ENCODE results near the gene FKRP.

Gene FKRP

DNA sequence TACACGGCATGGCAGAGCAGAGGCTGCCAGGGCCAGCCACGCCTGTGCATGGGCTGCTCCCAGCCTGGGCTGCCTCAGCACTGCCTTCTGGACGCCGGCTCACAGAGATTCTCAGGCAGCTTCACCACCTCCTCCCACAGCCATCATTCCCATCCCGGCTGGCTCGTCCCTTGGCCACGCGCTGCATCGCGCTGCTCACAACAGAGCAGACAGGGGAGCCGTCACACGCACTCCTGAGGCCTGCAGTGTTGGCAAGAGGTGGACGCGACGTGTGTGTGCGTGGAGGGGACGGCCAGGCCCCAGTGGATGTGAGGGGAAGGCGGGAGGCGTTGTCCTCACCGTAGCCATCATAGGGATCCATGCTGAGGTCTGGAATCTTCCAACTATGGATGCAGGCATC is 21.4 kb upstream of the FKRP start:
- ATAC-seq (ENCODE audit: low read depth): no peak
- Mint-ChIP-seq H3K27ac (no peak overlapping the region), H3K4me3 (no peak overlapping the region), H3K4me1 (peaks cover 40% of the 10 kb centered on the region), H3K36me3 (peaks cover 32% of the 10 kb centered on the region), H3K27me3 (no peaks in the 10 kb centered on the region), H3K9me3 (no peaks in the 10 kb centered on the region)
- DNase-seq (ENCODE audit: low spot score in 2 of 2): no peak

DNA sequence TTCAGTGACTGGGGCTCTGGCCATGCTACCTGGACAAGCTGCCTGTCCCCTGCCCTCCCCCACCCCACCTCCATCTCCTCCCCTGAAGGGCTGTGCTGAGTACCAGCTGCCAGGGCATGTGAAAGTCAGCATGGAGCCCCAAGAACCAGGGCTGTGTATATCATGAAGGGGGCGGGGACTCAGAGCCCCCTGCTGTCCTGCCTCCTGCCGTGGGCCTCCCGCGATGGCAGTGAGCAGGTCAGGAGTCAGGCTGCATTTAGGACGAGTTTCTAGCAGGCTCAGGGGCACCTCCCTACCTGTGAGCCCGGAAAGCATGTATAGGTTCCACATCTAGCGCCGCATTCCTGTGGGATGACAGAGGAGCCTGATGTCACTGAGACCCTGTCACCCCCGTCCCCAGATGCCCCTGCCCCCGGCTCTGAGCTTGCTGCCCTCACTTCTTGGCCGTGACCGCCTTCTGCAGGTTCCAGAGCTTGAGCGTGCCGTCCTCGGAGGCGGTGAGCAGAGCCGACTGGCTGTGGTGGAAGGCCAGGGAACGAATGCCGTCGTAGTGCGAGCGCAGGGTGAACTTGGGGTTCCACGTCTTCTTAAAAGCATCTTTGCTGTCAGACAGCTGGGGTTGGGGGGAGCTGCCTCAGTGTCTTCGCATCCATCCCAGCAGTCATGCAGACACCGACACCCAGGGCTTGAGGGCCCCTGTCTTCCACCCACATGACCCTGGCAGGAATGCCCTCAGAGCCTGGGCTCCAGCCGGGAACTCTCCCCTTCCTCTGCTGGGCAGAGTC is 20.6 kb upstream of the FKRP start:
- no peaks in the 10 kb centered on the region for H3K27me3 Mint-ChIP-seq
- H3K4me1 Mint-ChIP-seq: peaks cover 38% of the 10 kb centered on the region
- peaks cover 31% of the 10 kb centered on the region for H3K36me3 Mint-ChIP-seq
- no peak for DNase-seq (ENCODE audit: low spot score in 2 of 2)
- H3K27ac Mint-ChIP-seq: no peak overlapping the region
- H3K9me3 Mint-ChIP-seq: no peaks in the 10 kb centered on the region
- ATAC-seq (ENCODE audit: low read depth): no peak
- H3K4me3 Mint-ChIP-seq: no peak overlapping the region

DNA sequence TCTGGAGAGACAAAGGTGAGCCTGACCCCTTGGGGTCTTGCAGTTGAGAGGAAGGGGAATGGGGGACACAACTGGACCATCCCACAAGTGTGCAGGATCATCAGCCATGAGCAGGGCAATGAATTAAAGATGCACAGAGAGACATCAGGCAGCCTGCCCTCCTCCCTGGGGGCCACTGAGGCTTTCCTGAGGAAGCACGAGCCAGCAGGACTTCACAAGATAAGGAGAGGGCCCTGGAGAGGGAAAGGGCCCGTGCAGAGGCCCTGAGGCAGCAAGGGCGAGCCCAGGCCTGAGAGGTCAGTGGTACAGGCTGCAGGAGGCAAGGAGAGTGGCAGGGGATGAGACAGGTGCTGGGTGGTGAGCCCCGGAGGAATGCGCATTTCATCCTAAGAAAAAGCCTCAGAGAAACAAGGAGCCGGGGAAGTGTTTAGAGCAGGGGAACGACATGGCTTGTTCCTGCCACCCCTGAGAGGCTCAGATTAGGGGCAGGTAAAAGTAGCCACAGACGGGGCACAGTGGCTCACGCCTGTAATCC is 19.9 kb upstream of the FKRP start:
- Mint-ChIP-seq H3K27me3 (no peaks in the 10 kb centered on the region), H3K9me3 (no peaks in the 10 kb centered on the region), H3K4me1 (peaks cover 33% of the 10 kb centered on the region), H3K27ac (peak overlapping the region; percentile 68), H3K36me3 (peaks cover 31% of the 10 kb centered on the region), H3K4me3 (no peak overlapping the region)
- ATAC-seq (ENCODE audit: low read depth) (no peak), DNase-seq (ENCODE audit: low spot score in 2 of 2) (no peak)

DNA sequence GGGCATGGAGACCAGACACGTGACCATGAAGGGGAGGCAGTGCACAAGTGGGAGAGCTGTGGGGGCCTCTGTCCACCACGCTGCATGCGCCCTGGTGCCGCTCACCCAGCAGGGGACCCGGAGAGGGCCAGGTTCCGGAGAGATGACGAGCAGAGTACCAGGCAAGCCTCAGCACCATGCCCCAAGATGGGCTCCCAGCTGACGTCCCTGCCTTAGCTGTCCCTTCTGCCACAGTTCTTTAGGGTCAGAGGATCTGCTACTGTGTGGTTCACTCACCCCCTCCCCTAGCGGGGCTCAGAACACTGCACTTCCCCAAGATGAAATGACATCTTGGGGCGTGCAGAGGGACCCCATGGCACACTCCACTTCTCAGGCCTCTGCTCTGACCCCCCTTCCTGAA is 19.3 kb upstream of the FKRP start:
- ATAC-seq (ENCODE audit: low read depth) (no peak), DNase-seq (ENCODE audit: low spot score in 2 of 2) (no peak)
- peaks cover 32% of the 10 kb centered on the region for H3K4me1 Mint-ChIP-seq
- H3K27ac Mint-ChIP-seq: peak overlapping the region; percentile 68
- H3K36me3 Mint-ChIP-seq: peaks cover 32% of the 10 kb centered on the region
- H3K27me3 Mint-ChIP-seq: no peaks in the 10 kb centered on the region
- H3K4me3 Mint-ChIP-seq: no peak overlapping the region
- H3K9me3 Mint-ChIP-seq: no peaks in the 10 kb centered on the region

DNA sequence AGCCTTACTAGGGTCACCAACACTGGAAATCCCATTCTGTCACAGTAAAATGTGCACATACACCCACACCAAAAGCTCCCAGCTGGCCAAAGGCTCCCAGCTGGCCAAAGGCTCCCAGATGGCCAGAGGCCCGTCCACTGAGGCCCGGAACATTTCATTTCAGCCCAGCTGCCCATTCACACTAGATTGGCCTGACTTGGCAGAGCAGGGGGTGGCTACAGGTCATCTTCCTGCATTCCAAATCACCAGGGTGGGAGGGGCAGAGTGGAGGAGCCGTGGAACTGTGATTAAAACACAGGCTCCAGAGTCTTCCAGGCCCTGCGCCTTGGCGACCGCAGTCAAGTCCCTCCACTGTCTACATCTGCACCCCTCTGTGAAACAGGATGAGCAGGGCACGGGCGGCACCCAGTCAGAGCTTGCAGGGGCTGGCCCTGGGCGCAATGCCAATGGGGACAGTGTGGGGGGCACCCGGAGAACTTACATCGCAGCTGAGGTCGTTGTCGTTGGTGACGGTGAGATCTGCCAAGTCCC is 18.8 kb upstream of the FKRP start:
- DNase-seq (ENCODE audit: low spot score in 2 of 2): no peak
- Mint-ChIP-seq H3K4me1 (peaks cover 34% of the 10 kb centered on the region), H3K4me3 (no peak overlapping the region), H3K27ac (peak overlapping the region; percentile 53), H3K36me3 (peaks cover 36% of the 10 kb centered on the region), H3K27me3 (no peaks in the 10 kb centered on the region), H3K9me3 (no peaks in the 10 kb centered on the region)
- no peak for ATAC-seq (ENCODE audit: low read depth)

GRCh38 chr19:46727757-46728156 is 18.1 kb upstream of the FKRP start:
- H3K27me3 Mint-ChIP-seq: no peaks in the 10 kb centered on the region
- peaks cover 32% of the 10 kb centered on the region for H3K4me1 Mint-ChIP-seq
- ATAC-seq (ENCODE audit: low read depth) (no peak), DNase-seq (ENCODE audit: low spot score in 2 of 2) (no peak)
- no peak overlapping the region for H3K27ac Mint-ChIP-seq
- peaks cover 36% of the 10 kb centered on the region for H3K36me3 Mint-ChIP-seq
- H3K4me3 Mint-ChIP-seq: no peak overlapping the region
- H3K9me3 Mint-ChIP-seq: no peaks in the 10 kb centered on the region

DNA sequence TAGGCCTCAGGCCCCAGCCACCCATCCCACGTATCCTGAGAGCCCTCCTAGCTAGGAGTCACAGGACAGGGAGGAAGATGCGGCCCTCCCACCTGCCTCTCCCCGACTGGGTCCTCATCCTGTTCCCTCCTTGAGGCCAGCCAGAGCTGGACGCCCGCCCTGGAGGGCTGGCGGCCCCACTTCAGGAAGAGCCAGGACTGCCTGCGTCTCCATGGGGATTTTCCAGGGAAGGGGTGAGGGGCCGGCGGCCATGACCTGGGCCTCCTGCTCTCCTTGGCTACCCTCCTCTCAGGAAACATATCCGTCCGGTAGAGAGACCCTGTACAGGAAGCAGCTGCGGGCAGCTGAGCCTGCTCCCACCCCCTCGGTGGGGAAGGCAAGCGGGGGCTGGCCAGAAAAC is 17.6 kb upstream of the FKRP start:
- no peak overlapping the region for H3K27ac Mint-ChIP-seq
- H3K9me3 Mint-ChIP-seq: no peaks in the 10 kb centered on the region
- ATAC-seq (ENCODE audit: low read depth) (no peak), DNase-seq (ENCODE audit: low spot score in 2 of 2) (no peak)
- H3K4me1 Mint-ChIP-seq: peaks cover 31% of the 10 kb centered on the region
- H3K4me3 Mint-ChIP-seq: no peak overlapping the region
- peaks cover 39% of the 10 kb centered on the region for H3K36me3 Mint-ChIP-seq
- no peaks in the 10 kb centered on the region for H3K27me3 Mint-ChIP-seq

DNA sequence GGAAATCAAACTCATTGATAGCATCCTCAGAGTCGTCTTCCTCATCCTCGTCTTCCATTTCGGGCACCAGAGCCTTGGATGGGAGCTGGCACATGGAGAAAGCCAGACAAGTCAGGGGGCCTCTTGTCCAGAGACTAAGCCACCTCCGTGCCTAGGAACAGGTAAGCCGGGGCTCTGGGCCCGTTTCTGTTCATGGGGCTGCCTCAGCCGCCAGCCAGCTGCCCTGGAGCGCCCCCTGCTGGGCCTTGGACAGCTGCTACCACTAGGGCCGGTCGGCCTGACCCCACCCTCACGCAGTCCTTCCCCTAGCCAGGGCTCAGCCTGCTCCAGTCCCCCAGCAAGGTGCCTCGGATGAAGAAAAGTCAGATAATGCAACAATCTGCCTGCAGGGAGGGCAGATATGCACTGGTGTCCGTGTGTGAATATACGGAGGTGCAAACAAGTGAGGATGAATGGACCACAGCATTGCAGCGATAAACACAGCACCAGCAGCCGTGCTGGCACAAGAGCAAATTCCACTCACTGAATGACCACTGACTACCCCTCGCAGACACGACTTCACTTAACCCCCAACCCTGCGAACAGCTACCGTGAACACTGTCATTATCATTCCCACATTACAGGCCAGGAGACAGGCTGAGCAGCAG is 17.0 kb upstream of the FKRP start:
- H3K4me3 Mint-ChIP-seq: no peak overlapping the region
- H3K27ac Mint-ChIP-seq: peak overlapping the region; percentile 38
- H3K4me1 Mint-ChIP-seq: peaks cover 26% of the 10 kb centered on the region
- H3K36me3 Mint-ChIP-seq: peaks cover 41% of the 10 kb centered on the region
- peak; percentile 82 to 91 for DNase-seq (ENCODE audit: low spot score in 2 of 2)
- no peaks in the 10 kb centered on the region for H3K27me3 Mint-ChIP-seq
- ATAC-seq (ENCODE audit: low read depth): peak; percentile 96
- H3K9me3 Mint-ChIP-seq: no peaks in the 10 kb centered on the region

DNA sequence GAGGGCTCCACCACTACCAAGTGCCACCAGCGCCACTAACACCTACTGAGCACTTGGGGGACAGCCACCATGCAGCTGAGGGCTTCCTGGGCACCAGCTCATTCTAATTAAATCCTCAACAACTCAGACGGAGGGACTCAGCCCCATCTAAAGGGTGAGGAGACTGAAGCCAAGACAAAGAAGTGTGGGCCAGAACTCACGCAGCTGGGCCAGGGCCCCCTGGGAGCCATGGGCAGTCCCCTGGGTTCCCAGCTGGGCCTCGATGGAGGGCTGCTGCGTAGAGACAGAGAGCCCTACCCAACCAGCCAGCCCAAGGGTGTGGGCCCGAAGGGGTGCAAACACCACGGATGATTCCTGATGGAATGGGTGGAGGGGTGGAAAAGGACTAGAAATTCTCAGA is 16.2 kb upstream of the FKRP start:
- Mint-ChIP-seq H3K27me3 (no peaks in the 10 kb centered on the region), H3K4me3 (no peak overlapping the region), H3K36me3 (peaks cover 38% of the 10 kb centered on the region), H3K27ac (no peak overlapping the region), H3K4me1 (peaks cover 22% of the 10 kb centered on the region), H3K9me3 (no peaks in the 10 kb centered on the region)
- ATAC-seq (ENCODE audit: low read depth) (no peak), DNase-seq (ENCODE audit: low spot score in 2 of 2) (no peak)

DNA sequence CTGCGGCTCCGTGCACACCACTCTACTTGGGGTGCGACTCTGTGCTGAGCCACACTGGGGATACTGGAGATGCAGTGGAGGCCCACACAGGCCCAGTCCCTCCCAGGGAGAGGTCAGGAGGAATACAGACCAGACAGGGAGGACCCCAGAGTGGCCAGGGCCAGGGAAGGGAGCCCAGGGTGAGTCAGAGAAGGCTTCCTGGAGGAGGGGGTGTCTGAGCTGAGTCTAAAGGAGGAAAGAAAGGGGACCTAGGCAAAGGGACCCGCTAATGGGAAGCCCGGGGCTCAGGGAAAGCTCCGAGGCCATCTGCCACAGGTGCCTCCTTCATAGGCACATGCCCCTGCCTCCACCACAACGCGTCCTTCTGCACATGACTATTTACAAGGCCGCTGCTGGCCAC is 15.7 kb upstream of the FKRP start:
- ATAC-seq (ENCODE audit: low read depth): no peak
- Mint-ChIP-seq H3K4me3 (no peak overlapping the region), H3K36me3 (peaks cover 38% of the 10 kb centered on the region), H3K27ac (no peak overlapping the region), H3K27me3 (no peaks in the 10 kb centered on the region), H3K4me1 (peaks cover 22% of the 10 kb centered on the region), H3K9me3 (no peaks in the 10 kb centered on the region)
- no peak for DNase-seq (ENCODE audit: low spot score in 2 of 2)

DNA sequence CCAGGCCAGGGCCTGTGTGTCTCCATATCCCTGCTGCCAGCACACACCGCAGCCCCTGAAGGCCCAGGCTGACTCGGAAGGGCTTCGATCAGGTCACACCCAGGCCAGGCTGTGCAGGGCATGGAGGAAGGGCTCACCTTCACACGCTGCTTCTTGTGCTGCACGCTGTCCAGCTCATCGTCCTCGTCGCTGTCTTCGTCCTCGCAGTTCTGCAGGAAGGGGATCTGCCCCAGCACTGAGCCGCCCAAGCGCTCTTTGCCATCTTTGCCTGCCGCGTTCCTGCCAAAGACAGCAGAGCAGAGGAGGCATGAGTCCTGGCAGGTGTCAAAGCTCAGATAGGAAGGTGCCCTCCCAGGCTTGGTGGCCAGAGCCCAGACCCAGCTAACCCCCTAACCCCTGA is 15.3 kb upstream of the FKRP start:
- Mint-ChIP-seq H3K4me1 (peaks cover 22% of the 10 kb centered on the region), H3K4me3 (no peak overlapping the region), H3K36me3 (peaks cover 36% of the 10 kb centered on the region), H3K27ac (peak overlapping the region; percentile 57), H3K9me3 (no peaks in the 10 kb centered on the region), H3K27me3 (no peaks in the 10 kb centered on the region)
- no peak for DNase-seq (ENCODE audit: low spot score in 2 of 2)
- ATAC-seq (ENCODE audit: low read depth): no peak

- Mint-ChIP-seq H3K9me3 (no peaks in the 10 kb centered on the region), H3K36me3 (peaks cover 32% of the 10 kb centered on the region), H3K27ac (peak overlapping the region; percentile 57), H3K27me3 (no peaks in the 10 kb centered on the region), H3K4me1 (peaks cover 22% of the 10 kb centered on the region), H3K4me3 (no peak overlapping the region)
- ATAC-seq (ENCODE audit: low read depth) (no peak), DNase-seq (ENCODE audit: low spot score in 2 of 2) (no peak)
Measured at GRCh38 chr19:46731007-46731501, 14.8 kb upstream of the FKRP start.

DNA sequence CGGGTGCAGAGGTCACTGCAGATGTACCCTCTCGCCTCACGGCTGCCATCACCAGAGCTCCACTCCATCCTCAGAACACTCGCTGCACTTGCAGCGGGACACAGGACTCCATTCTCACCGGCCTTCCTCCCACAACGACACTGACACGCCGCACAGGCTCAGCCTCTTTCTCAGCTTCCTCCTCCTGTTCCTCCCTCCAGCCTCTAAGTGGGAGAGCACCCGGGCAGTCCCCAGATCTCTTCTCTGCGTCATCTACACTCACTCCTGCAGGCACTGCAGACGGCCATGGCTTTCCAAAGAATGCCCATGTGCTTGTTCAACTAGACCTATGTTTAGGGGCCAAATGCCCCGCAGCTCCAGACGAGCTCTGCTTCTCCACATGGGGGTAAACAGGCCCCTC is 14.3 kb upstream of the FKRP start:
- Mint-ChIP-seq H3K4me1 (peaks cover 22% of the 10 kb centered on the region), H3K36me3 (peaks cover 28% of the 10 kb centered on the region), H3K27ac (peak overlapping the region; percentile 57), H3K9me3 (no peaks in the 10 kb centered on the region), H3K27me3 (no peaks in the 10 kb centered on the region), H3K4me3 (no peak overlapping the region)
- ATAC-seq (ENCODE audit: low read depth) (no peak), DNase-seq (ENCODE audit: low spot score in 2 of 2) (no peak)

GRCh38 chr19:46732172-46732938 is 13.5 kb upstream of the FKRP start:
- Mint-ChIP-seq H3K9me3 (no peaks in the 10 kb centered on the region), H3K27ac (peak overlapping the region; percentile 59), H3K27me3 (no peaks in the 10 kb centered on the region), H3K4me1 (peaks cover 22% of the 10 kb centered on the region), H3K36me3 (peaks cover 26% of the 10 kb centered on the region), H3K4me3 (no peak overlapping the region)
- no peak for DNase-seq (ENCODE audit: low spot score in 2 of 2)
- no peak for ATAC-seq (ENCODE audit: low read depth)

Data from memory B cell (primary cell).